GM10266 (cell line): ENCODE data around the gene KAT7.

Experiments used
- DNase-seq: peaks from one replicate; pipeline ENCODE4 v3.0.0; 2012; ENCODE audit errors: extremely low spot score
- CTCF ChIP-seq: IDR thresholded peaks from 2 replicates; pipeline ENCODE4 v1.5.1; 2012; ENCODE audit warnings: mild to moderate bottlenecking, low read depth; ENCODE audit not compliant: control insufficient read depth, insufficient read depth; ENCODE audit errors: missing control alignments

The KAT7 gene

GRCh38 chr17:49880291-49881053, 92.0 kb downstream of the KAT7 start:
- peak; percentile 91 for DNase-seq
- TF ChIP-seq CTCF: peak; percentile 88

GRCh38 chr17:49881054-49881402, 92.5 kb downstream of the KAT7 start:
- TF ChIP-seq CTCF: no peak
- DNase-seq: no peak

GRCh38 chr17:49882434-49882833, 94.0 kb downstream of the KAT7 start:
- TF ChIP-seq CTCF: no peak
- DNase-seq: no peak
